ENCODE results near the gene PLA2G12B.

The PLA2G12B gene

DNA sequence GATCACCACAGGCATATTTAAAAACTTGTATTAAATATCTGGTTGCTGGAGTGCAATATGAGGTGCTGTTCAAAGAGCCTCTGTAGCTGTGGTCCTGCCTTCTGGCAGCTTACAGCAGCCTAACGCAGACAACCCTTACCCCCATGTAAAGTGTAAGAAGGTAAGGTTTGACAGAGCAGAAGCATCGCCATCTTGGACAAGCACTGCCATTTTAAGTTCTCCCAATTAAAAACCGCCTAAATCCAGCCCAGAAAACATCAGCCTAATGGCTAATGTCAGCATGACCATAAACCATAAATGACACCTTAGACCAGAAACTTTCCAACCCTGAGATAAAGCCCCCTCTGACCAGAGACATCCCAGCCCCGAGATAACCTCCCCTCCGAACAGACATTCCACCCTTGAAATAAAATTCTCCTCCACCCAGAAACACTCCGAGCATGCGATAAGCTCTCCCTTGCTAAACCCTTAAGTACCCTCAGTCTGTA lies 66.4 kb downstream of the PLA2G12B start:
- DNase-seq: no peak

DNA sequence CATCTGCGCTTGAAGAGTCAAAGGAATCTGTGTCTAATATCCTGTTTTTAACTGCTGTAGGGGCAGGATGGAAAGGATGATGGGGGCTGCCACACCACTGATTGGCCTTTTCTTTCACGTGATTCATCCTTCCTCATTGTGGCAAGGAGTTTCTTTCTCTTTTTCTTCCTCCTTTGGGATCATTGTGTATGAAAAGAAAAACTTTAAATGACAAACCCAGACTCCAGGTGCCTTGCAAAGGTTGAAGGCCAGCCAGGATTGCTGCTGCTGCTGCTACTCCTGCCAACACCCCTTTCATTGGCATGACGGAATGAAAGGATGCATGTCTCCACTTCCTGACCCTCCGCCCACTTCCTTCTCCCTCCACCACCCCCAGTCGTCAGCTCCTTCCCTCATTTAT lies 67.6 kb downstream of the PLA2G12B start:
- no peak for DNase-seq

DNA sequence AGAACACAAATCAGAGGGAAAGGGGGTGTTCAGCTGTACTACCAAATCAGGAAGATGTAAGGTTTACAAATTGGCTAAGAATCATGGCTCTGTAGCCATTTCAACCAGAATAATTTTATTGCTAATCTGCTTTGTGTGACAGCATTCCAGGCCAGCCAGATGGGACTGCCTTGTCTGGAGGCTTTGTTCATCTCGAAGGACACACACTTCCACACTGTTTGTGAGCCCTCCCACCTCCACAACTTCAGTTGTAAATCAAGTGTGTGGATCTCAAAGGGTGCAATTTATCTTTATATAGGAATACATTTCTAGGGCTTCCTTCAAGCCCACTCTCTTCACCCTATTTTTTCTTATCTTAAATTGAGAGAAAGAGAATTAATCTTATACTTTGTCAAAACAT lies 68.0 kb downstream of the PLA2G12B start:
- no peak for DNase-seq

DNA sequence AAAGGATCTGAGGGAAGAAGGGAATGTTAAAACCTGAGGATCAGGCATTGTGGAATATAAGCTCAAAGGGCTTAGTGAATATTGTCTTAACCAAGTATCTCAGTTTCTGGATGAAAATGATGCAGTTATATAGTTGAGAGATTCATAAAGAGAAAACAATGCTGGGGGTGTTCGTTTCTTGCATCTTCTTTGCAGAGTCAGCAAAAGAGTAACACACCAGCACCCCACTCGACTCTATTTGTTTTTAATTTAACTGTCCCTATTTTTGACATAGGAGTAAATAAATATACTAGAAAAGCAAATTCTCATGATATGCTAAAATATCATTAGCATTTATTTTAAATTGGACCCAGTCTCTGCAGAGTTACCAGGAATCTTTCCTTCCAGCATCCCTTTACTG lies 68.7 kb downstream of the PLA2G12B start:
- no peak for DNase-seq

Data from NCI-H1048 (cell line).